Loucy (cell line): ENCODE results near the gene TOX2.

Source experiments
- H2AFZ ChIP-seq: fragments of 200-600 bp; sonication (generic); 2 replicates; pipeline ENCODE4 v1.6.0; 2016; ENCODE audit warnings: antibody characterized with exemption, mild to moderate bottlenecking, low read length, moderate library complexity
- H3F3A ChIP-seq: fragments of 200-600 bp; 2 replicates; pipeline ENCODE4 v1.6.0; 2016; ENCODE audit warnings: antibody characterized with exemption, low read depth, mild to moderate bottlenecking
- H3K27me3 ChIP-seq: fragments of 200-600 bp; sonication (generic); 2 replicates; pipeline ENCODE4 v1.6.1; 2014; ENCODE audit warnings: low read length, mild to moderate bottlenecking; ENCODE audit not compliant: insufficient read depth, poor library complexity, severe bottlenecking
- H3K36me3 ChIP-seq: fragments of 200-600 bp; sonication (generic); 2 replicates; pipeline ENCODE4 v1.6.1; 2016; ENCODE audit warnings: low read length; ENCODE audit not compliant: insufficient read depth
- H3K4me1 ChIP-seq: fragments of 200-600 bp; sonication (generic); 2 replicates; pipeline ENCODE4 v1.5.1; 2014; ENCODE audit warnings: low read length, mild to moderate bottlenecking; ENCODE audit not compliant: insufficient read depth, poor library complexity, severe bottlenecking
- H3K4me2 ChIP-seq: fragments of 200-600 bp; sonication (generic); 2 replicates; pipeline ENCODE4 v1.6.0; 2014; ENCODE audit warnings: antibody characterized with exemption, low read length, low read depth, mild to moderate bottlenecking; ENCODE audit not compliant: poor library complexity, severe bottlenecking
- H3K4me3 ChIP-seq: fragments of 200-600 bp; sonication (generic); 2 replicates; pipeline ENCODE4 v1.5.1; 2014; ENCODE audit warnings: low read length, mild to moderate bottlenecking, mixed read lengths; ENCODE audit not compliant: poor library complexity, severe bottlenecking
- H3K79me2 ChIP-seq: fragments of 200-600 bp; sonication (generic); 2 replicates; pipeline ENCODE4 v1.6.1; 2014; ENCODE audit warnings: low read length; ENCODE audit not compliant: insufficient read depth
- H3K9ac ChIP-seq: fragments of 200-600 bp; sonication (generic); 2 replicates; pipeline ENCODE4 v1.6.0; 2014; ENCODE audit warnings: mild to moderate bottlenecking, low read depth, low read length, moderate library complexity; ENCODE audit not compliant: poor library complexity, severe bottlenecking
- H3K9me2 ChIP-seq: fragments of 200-600 bp; sonication (generic); replicated peaks from 2 replicates; pipeline ENCODE4 v1.6.1; 2016; ENCODE audit warnings: low read depth, low read length, mixed read lengths
- H3K9me3 ChIP-seq: fragments of 200-600 bp; sonication (generic); 2 replicates; pipeline ENCODE4 v1.6.1; 2014; ENCODE audit warnings: mild to moderate bottlenecking, antibody characterized with exemption, low read length, low read depth; ENCODE audit not compliant: insufficient read depth
- H4K20me1 ChIP-seq: fragments of 200-600 bp; sonication (generic); 2 replicates; pipeline ENCODE4 v1.6.0; 2014; ENCODE audit warnings: antibody characterized with exemption, low read length, mild to moderate bottlenecking; ENCODE audit not compliant: insufficient read depth, poor library complexity, severe bottlenecking
- EZH2phosphoT487 ChIP-seq: fragments of 200-600 bp; IDR thresholded peaks from 2 replicates; pipeline ENCODE4 v1.6.1; 2018; ENCODE audit warnings: antibody characterized with exemption, mild to moderate bottlenecking, moderate library complexity, borderline replicate concordance
- TF ChIP-seq, protein P1 (sequence below): fragments of 200-600 bp; sonication (generic); conservative IDR thresholded peaks from 2 replicates; pipeline ENCODE4 v1.5.1; 2014; ENCODE audit warnings: mild to moderate bottlenecking, antibody characterized with exemption, low read length

The TOX2 gene

DNA sequence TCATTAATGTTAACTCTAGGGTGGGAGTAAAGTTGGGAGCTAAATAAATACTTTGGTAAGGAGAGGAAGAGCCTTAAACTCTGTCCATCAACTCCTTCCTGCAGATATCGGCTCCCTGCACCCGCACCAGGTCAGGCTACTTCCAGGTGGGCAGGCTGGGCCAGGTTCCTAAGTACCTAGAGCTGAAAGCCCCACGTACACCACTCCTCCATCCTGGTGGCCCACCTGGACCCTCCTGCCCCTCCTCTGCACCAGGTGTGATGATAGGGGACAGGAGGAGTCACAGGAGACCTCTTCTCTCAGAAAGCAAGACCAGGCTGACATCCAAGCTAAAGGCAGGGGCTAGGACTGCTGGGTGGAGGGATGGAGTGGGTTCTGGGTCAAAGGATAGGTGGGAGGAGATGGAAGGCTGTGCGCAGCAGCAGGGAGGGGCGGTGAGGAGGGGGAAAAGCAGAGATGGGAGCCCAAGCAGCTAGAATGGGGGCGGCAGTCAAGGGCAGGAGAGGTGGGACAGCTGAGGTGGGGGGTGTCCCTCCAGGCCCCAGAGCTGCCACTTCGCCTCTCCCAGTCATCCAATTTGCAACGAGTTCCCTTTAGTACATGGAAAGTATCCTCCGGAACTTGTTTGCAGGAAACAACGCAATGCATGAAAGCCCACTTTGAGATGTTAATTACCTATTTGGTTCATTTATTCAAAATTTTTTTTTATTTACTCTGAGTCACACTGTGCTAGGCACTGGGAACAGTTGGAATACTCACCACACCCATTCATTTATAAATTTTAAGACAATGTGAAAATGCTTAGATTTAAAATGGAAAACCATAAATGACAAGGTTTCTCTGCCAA lies 15.2 kb upstream of the TOX2 start:
- Histone ChIP-seq H3F3A (no peaks in the 10 kb centered on the region), H3K4me3 (no peak overlapping the region), H3K27me3 (no peaks in the 10 kb centered on the region), H3K4me2 (no peak overlapping the region), H3K9me2 (no peaks in the 10 kb centered on the region), H3K4me1 (no peaks in the 10 kb centered on the region), H3K9ac (no peak overlapping the region), H3K36me3 (no peaks in the 10 kb centered on the region), H2AFZ (no peak overlapping the region), H3K9me3 (no peaks in the 10 kb centered on the region), H4K20me1 (no peaks in the 10 kb centered on the region), H3K79me2 (no peaks in the 10 kb centered on the region)
- TF ChIP-seq, protein P1, sequence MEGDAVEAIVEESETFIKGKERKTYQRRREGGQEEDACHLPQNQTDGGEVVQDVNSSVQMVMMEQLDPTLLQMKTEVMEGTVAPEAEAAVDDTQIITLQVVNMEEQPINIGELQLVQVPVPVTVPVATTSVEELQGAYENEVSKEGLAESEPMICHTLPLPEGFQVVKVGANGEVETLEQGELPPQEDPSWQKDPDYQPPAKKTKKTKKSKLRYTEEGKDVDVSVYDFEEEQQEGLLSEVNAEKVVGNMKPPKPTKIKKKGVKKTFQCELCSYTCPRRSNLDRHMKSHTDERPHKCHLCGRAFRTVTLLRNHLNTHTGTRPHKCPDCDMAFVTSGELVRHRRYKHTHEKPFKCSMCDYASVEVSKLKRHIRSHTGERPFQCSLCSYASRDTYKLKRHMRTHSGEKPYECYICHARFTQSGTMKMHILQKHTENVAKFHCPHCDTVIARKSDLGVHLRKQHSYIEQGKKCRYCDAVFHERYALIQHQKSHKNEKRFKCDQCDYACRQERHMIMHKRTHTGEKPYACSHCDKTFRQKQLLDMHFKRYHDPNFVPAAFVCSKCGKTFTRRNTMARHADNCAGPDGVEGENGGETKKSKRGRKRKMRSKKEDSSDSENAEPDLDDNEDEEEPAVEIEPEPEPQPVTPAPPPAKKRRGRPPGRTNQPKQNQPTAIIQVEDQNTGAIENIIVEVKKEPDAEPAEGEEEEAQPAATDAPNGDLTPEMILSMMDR: no peak
- no peak for TF ChIP-seq EZH2phosphoT487

DNA sequence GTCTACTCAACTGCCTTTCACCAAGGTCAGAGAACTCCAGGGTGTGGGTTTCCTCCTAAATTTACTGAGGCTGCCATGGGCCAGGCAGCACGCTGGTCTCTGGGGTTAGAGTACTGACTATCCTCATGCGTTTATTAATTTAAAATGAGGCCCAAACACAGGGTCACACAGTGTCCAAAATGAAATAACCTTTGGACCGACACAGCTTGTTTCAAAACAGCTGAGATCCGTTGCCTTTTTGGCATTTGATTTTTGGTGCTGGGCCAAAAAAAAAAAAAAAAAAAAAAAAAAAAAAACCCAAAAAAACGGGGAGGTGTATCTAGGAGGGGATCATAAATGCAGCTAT lies 14.6 kb upstream of the TOX2 start:
- Histone ChIP-seq H3K79me2 (no peaks in the 10 kb centered on the region), H3K9me3 (no peaks in the 10 kb centered on the region), H3K4me2 (no peak overlapping the region), H3K27me3 (no peaks in the 10 kb centered on the region), H3K36me3 (no peaks in the 10 kb centered on the region), H3K9me2 (no peaks in the 10 kb centered on the region), H3K4me3 (no peak overlapping the region), H3F3A (no peaks in the 10 kb centered on the region), H3K9ac (no peak overlapping the region), H2AFZ (no peak overlapping the region), H4K20me1 (no peaks in the 10 kb centered on the region), H3K4me1 (no peaks in the 10 kb centered on the region)
- TF ChIP-seq, protein P1: no peak
- no peak for TF ChIP-seq EZH2phosphoT487

DNA sequence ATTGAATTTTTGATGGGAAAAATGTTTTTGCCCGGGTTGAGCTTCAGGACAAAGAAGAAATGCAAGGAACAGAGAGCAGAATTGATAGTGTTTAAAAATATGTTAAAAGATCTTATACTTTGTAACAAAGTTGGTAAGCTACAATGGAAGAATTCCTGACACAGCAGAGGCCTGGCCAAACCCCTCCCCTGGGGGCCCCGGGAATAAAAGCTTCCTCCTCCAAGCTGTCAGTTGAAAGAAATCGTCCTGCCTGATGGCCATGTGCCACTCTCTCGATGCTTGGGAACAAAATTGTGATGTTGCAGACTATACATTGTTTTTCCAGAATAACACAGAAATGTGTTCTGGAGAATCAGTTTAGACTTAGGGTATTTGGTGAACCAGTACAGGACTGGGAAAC lies 14.2 kb upstream of the TOX2 start:
- H3K4me1 ChIP-seq: no peaks in the 10 kb centered on the region
- no peaks in the 10 kb centered on the region for H3K9me2 ChIP-seq
- H3K4me3 ChIP-seq: no peak overlapping the region
- no peak overlapping the region for H3K9ac ChIP-seq
- H4K20me1 ChIP-seq: no peaks in the 10 kb centered on the region
- no peaks in the 10 kb centered on the region for H3F3A ChIP-seq
- no peaks in the 10 kb centered on the region for H3K27me3 ChIP-seq
- TF ChIP-seq EZH2phosphoT487: no peak
- TF ChIP-seq, protein P1: no peak
- H3K79me2 ChIP-seq: no peaks in the 10 kb centered on the region
- no peaks in the 10 kb centered on the region for H3K9me3 ChIP-seq
- H3K4me2 ChIP-seq: no peak overlapping the region
- no peak overlapping the region for H2AFZ ChIP-seq
- H3K36me3 ChIP-seq: no peaks in the 10 kb centered on the region
